ENCODE results near the gene SDHB. TPM values are rescaled to one million over a fixed set of nuclear protein-coding genes. Genes with fewer than 3 reads are reported as not detected.

The SDHB gene
- total and polyA plus RNA-seq, 2 of the 8 experiments (the other 6 are each of a cell fraction or from before 2014, with no cell fraction given): 84.0 to 98.7 TPM

- no peak for TF ChIP-seq FOSL1 (IDR thresholded peaks at IDR 0.05; ENCODE audit: insufficient read depth, low read depth, low read length)
These were observed 48.5 kb downstream of the SDHB start (continued) for GRCh38 chr1:17005365-17005740.
